Upper lobe of left lung (tissue), 4 donors: ENCODE results near the gene SWAP70.

ENCODE experiments used
- CTCF ChIP-seq, 6 experiments: fragments of 450-650 bp in 4 of 6; fragments of 200-600 bp in 2 of 6; sonication (generic) in 2 of 6; IDR thresholded peaks; one replicate each; pipeline ENCODE4 v1.5.1; 2016 to 2019; ENCODE audit warnings: antibody characterized with exemption in 6 of 6
- EP300 ChIP-seq, 4 donors: sonication (generic); formaldehyde crosslinking; IDR thresholded peaks; one replicate each; pipeline ENCODE4 v1.5.1; 2017; ENCODE audit warnings: antibody characterized with exemption in 4 of 4, control low read depth in 2 of 4

DNA sequence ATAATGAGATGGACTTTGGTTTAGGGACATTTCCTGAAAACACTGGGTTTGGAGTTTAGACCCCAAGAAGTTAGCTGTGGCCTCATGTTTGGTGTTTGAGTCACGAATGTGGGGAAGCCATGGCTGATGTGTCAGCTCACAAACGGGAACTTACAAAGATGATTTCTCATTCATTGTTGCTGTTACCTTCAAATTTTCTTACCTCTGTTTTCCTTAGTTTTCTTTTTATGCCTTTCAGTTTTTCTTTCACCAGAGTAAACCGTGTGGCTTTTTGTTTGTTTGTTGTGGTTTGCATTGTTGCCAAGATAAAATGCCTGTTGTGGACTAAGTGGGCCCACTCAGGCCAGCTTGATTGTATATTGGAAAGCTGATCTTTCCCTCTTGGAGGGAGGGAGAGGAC lies 89.1 kb downstream of the SWAP70 start:
- TF ChIP-seq EP300 (IDR thresholded peaks at IDR 0.05) = no peak
- TF ChIP-seq CTCF (IDR thresholded peaks at IDR 0.05) = no peak
